ENCODE data around the gene ADSS1.
"Not testable (repeated sequence)": the region's sequence is repeated elsewhere in the genome, so short reads cannot be mapped to it uniquely, and the experiment has no call there.

Gene ADSS1

DNA sequence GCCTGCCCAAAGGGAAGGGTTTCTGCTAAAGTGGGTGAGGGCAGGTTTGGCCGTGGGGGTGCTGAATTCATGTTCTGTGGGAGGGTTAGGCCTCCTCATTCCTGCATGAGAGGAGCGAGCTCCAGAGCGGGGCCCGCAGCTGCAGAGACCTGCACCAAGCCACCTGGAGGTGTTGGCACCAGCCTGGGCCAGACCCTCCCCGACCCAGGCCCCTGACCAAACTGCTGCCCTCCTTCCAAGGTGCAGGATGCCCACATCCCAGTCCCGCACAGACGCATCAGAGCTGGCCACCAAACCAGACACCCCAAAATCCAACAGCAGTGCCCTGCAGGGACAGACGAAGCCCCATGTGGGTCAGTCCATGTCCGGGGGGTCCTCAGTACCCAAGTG lies 10.6 kb downstream of the ADSS1 start:
- DNase-seq (ENCODE audit: low spot score), result no peak

- DNase-seq (ENCODE audit: low spot score), result no peak
Measured at GRCh38 chr14:104734991-104735779, 11.2 kb downstream of the ADSS1 start.

DNA sequence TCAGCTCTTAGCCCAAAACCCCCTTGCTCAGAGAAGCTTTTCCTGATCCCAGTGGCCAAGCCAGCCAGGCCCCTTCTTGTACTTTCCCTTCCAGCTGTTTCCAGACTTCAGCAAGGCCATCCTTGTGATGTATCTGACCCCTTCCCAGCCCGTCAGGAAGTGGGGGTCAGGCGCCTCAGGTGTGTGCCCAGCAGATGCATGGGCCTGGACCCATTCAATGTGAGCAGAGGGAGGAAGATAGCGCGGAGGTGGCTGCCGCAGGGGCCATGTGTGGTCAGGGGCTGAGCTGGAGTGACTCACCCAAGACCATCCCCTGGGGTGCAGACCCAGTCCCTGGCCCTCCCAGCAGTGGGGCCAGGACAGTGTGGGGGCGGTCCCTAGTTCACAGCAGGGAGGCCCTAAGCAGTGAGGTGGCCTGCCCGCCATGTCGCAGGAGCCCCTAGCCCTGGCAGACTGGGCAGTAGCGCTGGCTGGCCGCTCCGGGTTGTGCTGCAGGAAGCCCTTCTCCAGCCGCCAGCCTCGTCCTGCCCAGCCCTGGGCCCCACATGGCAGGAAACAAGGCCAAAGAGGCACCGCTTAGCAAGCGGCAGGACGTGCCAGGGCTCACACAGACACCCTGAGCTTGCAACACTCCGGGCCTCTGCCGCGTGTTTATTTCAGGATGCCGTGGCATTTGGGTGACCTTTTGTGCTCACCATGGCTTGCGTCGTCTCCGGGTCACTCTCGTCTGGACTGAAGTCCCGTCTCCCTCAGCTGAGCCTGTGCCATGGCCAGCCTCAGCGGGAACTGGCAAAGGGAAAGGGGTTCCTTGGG lies 12.0 kb downstream of the ADSS1 start:
- DNase-seq (ENCODE audit: low spot score), result peak; percentile 31

- no peak for DNase-seq (ENCODE audit: low spot score)
Measured at GRCh38 chr14:104738375-104739019, 14.5 kb downstream of the ADSS1 start.

DNA sequence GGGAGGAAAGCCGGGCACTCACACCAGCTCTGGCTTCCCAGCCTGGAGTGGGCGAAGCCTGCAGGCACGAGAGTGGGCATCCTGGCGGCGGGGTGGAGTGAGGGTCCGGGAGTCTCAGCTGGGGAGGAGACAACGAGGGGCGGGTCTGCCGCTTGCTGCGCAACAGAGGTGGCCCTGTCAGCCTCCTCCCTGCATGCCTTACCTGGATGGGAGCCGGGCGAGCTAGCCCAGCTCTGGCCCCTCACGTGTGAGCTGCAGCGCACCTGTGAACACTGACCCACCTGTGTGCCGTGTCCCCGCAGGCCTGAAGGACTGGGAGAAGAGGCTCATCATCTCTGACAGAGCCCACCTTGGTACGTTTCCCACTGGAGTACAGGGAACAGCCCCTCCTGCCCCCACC lies 15.0 kb downstream of the ADSS1 start:
- DNase-seq (ENCODE audit: low spot score), result no peak

- no peak for DNase-seq (ENCODE audit: low spot score)
Measured at GRCh38 chr14:104739546-104740516, 15.8 kb downstream of the ADSS1 start.

DNA sequence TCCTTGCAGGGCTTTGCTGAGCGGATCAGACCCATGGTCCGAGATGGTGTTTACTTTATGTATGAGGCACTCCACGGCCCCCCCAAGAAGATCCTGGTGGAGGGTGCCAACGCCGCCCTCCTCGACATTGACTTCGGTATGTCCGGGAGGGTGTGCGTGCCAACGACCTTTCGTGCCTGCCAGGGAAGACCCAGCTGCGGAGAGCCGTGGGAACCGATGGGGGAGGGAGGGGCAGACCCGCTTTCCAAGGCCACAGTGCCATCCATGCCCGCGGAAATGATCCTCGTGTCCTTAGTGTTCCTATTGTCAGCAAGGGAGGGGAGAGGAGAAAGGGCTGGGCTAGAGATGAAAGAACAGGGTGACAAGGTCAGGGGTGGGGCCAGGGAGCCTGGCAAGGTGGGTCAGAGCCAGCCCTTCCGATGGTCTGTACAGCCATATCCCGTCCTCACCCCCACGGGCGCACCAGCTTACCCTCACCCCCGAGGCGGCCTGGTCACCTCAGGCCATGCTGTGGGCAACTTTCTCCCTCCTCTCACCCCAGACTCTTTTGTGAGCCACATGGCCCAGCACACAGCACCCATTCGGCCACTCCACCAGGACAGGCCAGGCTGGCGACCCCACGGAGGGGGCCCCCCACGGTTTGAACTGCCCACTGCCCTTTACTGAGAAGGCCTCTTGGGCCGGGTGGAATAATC lies 17.2 kb downstream of the ADSS1 start:
- no peak for DNase-seq (ENCODE audit: low spot score)

DNA sequence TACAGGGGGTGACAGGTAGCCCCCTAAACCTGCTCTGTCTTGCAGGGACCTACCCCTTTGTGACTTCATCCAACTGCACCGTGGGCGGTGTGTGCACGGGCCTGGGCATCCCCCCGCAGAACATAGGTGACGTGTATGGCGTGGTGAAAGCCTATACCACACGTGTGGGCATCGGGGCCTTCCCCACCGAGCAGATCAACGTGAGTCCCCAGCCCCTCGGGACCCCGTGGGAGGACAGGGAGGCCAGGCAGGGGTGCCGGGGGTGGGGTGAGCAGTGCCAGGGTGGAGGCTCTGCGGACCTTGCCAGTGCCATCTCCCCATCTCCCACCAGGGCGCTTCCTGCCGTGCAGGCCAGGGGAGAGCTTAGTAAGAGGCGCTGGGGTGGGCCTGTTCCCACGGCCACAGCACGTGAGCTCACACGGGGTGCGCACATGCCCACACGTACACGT lies 17.8 kb downstream of the ADSS1 start:
- no peak for DNase-seq (ENCODE audit: low spot score)

- no peak for DNase-seq (ENCODE audit: low spot score)
Measured at GRCh38 chr14:104742586-104743455, 18.8 kb downstream of the ADSS1 start.

- DNase-seq (ENCODE audit: low spot score), result no peak
Measured at GRCh38 chr14:104743461-104744380, 19.7 kb downstream of the ADSS1 start.

- DNase-seq (ENCODE audit: low spot score), result no peak
Measured at GRCh38 chr14:104744484-104744883, 20.5 kb downstream of the ADSS1 start.

DNA sequence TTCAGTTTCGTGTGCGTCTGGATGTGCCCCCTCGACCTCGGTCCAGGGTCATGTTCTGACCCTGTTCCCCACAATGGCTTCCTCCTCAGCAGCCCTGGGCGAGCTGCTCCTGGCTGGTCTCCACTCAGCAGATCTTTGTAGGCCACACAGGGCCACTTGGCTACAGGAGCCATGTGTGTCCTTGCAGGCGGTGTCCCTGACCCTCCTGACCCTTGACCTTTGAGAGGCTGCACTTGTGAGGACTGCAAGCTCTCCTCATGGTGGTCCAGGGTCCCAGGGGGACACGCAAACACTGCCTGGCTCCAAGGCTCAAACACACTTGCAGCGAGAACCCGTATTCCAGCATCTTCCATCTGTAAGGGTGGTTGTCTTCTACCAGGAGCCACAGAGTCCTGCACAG lies 21.4 kb downstream of the ADSS1 start:
- no peak for DNase-seq (ENCODE audit: low spot score)

DNA sequence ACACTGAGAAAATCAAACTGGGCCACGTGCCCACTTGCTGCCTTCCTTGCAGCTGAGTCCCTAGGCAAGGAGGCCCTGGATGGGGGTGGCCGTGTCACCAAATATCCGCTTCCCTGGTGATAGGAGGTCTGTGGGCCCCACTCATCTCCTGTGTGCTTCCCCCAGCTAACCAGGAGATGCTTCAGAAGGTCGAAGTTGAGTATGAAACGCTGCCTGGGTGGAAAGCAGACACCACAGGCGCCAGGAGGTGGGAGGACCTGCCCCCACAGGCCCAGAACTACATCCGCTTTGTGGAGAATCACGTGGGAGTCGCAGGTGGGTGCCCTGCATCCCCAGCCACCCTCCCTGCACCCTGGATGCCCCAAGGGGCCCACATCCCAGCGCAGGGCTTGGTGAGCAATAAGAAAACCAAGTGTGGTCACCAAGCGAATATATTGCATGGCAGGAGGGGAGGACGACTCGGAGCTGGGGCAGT lies 22.1 kb downstream of the ADSS1 start:
- no peak for DNase-seq (ENCODE audit: low spot score)

DNA sequence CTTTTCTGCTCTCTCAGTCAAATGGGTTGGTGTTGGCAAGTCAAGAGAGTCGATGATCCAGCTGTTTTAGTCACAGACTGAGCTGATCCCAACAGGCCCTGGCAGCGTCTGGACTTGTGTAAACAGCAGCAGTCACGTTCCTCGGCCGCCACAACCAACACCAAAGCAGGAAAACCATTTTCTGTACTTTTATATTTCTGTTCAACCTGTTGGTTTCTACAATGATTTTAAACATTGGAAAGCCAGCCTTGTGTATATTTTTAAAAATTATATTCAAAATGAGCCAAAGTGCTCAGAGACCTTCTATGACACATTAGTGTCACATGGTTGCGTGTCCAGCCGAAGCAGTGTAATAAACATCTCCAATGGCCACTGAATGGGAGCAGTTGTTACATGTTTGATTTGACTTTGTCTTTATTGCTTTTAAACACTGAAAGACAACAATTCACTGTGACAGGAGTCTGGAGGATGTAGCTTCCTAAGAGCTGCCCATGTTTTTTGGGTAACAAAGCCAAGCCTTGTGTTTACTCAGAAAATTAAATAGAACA lies 23.0 kb downstream of the ADSS1 start:
- no peak for DNase-seq (ENCODE audit: low spot score)

GRCh38 chr14:104747876-104748275 lies 23.8 kb downstream of the ADSS1 start:
- DNase-seq (ENCODE audit: low spot score), result no peak

DNA sequence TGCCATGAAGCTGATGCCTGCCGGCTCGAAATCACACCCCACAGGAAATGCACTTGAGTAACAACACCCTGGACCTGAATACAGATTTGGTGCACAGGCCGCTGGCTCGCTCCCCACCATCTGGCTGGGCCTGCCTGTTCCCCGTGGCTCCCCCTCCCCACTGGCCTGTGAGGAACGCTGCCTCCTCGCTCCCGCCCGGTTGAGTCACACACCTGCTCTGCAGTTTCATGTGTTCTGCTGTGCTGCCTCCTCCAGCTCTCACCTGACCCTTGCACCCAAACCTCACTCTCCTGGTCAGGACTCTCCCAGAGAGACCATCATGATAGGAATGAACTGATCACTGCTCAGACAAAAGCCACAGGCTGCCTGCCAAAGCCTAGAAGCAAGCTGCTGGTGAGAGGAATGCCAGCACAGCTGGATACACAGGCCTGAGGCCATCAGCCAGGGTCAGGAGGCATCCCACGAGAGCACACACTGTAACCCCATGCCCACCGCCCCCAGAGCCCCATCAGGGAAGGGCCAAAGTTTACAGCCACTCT lies 25.2 kb downstream of the ADSS1 start:
- DNase-seq (ENCODE audit: low spot score), result no peak

DNA sequence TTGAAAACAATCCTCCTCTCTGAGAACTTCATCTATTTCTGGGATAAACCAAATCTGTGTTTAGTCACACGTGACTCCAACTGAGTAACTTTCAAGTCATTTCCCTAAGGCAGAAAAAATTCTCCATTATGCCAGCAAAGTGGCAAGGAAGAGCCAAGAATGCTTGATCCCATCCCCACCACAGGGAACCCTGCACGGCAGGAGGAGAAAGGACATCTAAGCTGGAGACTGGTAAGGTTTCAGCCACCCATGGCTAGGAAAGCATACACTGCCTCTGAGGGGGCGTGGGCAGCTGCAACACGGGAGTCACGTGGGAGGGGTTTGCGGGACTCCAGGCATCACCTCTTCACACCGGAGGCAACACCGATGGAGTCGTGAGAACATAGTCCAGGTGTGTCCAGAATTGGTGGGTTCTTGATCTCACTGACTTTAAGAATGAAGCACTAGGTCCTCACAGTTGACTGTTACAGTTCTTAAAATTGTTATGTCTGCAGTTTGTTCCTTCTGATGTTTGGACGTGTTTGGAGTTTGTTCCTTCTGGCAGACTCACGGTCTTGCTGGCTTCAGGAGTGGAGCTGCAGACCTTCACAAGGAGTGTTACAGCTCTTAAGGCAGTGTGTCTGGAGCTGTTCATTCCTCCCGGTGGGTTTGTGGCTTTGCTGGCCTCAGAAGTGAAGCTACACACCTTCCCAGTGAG lies 26.2 kb downstream of the ADSS1 start:
- no peak for DNase-seq (ENCODE audit: low spot score)

GRCh38 chr14:104750753-104751057 lies 26.7 kb downstream of the ADSS1 start:
- DNase-seq (ENCODE audit: low spot score), result not testable (repeated sequence)

Data from cerebellar cortex (tissue), 1 donor.